Panc1 (cell line): ENCODE results near the gene NR5A2.

ENCODE experiments used
- POLR2AphosphoS5 ChIP-seq: IDR thresholded peaks from 2 replicates; pipeline ENCODE4 v1.6.1; 2012; ENCODE audit warnings: mild to moderate bottlenecking, low read depth, low read length, moderate library complexity
- SIN3A ChIP-seq: IDR thresholded peaks from 2 replicates; pipeline ENCODE4 v1.6.1; 2012; ENCODE audit warnings: low read depth, mild to moderate bottlenecking, low read length, moderate library complexity, borderline replicate concordance; ENCODE audit not compliant: insufficient read depth
- TCF7L2 ChIP-seq: IDR thresholded peaks from 2 replicates; pipeline ENCODE4 v1.6.1; 2011; ENCODE audit warnings: mild to moderate bottlenecking, low read depth, low read length, inconsistent platforms
- TF ChIP-seq, protein P1 (sequence below): fragments of 450-650 bp; IDR thresholded peaks from 2 replicates; pipeline ENCODE4 v1.5.1; 2017; ENCODE audit warnings: mild to moderate bottlenecking
- TF ChIP-seq, protein P2 (sequence below), 2 experiments: IDR thresholded peaks; 2 replicates each; pipeline ENCODE4 v1.6.1; 2011 to 2012; ENCODE audit warnings: low read depth in 2 of 2, control low read depth in 1 of 2, low read length in 1 of 2, mild to moderate bottlenecking in 1 of 2, moderate library complexity in 1 of 2; ENCODE audit not compliant: insufficient read depth in 1 of 2

DNA sequence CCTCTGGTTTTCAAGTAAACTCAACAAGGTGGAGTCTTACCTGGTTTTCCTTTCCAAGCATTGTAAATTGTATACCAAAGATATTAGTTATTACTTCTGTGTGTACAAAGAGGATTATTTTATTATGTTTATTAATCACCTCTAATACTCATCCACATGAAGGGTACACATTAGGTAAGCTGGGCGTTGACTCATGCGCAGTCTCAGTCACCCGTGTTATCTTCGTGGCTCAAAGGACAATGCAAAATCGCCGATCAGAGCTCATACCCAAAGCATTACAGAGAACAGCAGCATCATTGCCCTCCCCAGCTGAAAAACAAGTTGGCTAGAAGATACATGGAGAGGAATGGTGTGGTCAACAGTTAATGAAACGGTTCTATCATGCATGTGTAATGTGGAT is 148.7 kb downstream of the NR5A2 start:
- TF ChIP-seq, protein P1, sequence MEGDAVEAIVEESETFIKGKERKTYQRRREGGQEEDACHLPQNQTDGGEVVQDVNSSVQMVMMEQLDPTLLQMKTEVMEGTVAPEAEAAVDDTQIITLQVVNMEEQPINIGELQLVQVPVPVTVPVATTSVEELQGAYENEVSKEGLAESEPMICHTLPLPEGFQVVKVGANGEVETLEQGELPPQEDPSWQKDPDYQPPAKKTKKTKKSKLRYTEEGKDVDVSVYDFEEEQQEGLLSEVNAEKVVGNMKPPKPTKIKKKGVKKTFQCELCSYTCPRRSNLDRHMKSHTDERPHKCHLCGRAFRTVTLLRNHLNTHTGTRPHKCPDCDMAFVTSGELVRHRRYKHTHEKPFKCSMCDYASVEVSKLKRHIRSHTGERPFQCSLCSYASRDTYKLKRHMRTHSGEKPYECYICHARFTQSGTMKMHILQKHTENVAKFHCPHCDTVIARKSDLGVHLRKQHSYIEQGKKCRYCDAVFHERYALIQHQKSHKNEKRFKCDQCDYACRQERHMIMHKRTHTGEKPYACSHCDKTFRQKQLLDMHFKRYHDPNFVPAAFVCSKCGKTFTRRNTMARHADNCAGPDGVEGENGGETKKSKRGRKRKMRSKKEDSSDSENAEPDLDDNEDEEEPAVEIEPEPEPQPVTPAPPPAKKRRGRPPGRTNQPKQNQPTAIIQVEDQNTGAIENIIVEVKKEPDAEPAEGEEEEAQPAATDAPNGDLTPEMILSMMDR, result no peak
- TF ChIP-seq, protein P2, sequence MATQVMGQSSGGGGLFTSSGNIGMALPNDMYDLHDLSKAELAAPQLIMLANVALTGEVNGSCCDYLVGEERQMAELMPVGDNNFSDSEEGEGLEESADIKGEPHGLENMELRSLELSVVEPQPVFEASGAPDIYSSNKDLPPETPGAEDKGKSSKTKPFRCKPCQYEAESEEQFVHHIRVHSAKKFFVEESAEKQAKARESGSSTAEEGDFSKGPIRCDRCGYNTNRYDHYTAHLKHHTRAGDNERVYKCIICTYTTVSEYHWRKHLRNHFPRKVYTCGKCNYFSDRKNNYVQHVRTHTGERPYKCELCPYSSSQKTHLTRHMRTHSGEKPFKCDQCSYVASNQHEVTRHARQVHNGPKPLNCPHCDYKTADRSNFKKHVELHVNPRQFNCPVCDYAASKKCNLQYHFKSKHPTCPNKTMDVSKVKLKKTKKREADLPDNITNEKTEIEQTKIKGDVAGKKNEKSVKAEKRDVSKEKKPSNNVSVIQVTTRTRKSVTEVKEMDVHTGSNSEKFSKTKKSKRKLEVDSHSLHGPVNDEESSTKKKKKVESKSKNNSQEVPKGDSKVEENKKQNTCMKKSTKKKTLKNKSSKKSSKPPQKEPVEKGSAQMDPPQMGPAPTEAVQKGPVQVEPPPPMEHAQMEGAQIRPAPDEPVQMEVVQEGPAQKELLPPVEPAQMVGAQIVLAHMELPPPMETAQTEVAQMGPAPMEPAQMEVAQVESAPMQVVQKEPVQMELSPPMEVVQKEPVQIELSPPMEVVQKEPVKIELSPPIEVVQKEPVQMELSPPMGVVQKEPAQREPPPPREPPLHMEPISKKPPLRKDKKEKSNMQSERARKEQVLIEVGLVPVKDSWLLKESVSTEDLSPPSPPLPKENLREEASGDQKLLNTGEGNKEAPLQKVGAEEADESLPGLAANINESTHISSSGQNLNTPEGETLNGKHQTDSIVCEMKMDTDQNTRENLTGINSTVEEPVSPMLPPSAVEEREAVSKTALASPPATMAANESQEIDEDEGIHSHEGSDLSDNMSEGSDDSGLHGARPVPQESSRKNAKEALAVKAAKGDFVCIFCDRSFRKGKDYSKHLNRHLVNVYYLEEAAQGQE (IDR thresholded peaks at IDR 0.05; ENCODE audit: insufficient read depth in 1 of 2, low read depth in 2 of 2, low read length in 1 of 2), result no peak
- TF ChIP-seq SIN3A (no peak), POLR2AphosphoS5 (no peak), TCF7L2 (no peak)
